Activated T-helper 1 cell treated with anti-CD3 and anti-CD28 coated beads, Interleukin-2, amount 50 U/mL, for 16 hours (primary cell): ENCODE measurements around the gene PPM1N.

Experiments used
- DNase-seq, 2 donors: peaks; one replicate each; pipeline ENCODE4 v3.0.0-alpha.2; 2020; ENCODE audit warnings: low read depth in 1 of 2, low spot score in 1 of 2

The PPM1N gene

DNA sequence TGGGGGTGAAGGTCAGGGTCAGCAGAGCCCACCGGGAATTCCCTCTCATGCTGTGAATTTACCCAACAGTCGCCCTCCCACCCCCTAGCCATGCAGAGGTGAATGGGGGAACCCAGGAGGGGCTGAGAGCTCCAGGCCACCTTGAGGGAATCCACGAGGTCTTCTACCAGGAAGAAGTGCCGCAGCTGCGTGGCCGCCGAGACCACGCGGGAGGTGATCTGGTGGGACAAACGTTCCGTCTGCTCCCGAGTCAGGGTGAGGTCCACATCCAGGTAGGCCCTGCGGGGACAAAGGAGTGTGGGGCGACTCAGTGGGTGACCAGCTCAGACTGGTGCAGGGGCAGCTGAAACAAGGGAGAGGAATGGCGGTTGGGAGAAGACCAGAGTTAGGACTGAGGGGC lies 9.5 kb upstream of the PPM1N start:
- no peak for DNase-seq

DNA sequence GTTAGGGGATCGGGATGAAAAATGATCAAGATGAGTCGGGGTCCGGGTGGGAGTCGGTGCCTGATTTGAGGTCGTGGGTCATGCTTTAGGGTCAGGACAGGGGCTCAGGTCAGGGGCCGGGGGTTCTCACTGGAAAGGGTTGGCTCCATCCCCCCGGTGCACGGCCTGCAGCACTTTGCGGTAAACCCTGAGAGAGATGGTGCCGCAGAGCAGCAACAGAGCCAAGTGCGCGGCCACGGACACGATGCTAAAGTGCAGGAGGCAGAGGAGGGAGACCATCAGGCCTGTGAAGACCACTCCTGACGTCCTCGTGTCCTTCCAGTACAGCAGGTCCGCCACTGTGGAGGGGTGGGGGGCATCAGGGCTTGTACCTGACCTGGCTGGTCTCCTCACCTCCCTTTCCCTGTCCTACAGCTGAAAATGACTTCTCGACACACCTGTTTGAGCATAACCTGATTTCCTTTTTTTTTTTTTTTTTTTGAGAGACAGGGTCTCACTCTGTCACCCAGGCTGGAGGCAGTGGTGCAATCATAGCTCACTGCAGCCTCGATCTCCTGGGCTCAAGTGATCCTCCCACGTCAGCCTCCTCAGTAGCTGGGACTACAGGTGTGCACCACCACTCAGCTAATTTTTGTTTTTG lies 8.9 kb upstream of the PPM1N start:
- no peak for DNase-seq

DNA sequence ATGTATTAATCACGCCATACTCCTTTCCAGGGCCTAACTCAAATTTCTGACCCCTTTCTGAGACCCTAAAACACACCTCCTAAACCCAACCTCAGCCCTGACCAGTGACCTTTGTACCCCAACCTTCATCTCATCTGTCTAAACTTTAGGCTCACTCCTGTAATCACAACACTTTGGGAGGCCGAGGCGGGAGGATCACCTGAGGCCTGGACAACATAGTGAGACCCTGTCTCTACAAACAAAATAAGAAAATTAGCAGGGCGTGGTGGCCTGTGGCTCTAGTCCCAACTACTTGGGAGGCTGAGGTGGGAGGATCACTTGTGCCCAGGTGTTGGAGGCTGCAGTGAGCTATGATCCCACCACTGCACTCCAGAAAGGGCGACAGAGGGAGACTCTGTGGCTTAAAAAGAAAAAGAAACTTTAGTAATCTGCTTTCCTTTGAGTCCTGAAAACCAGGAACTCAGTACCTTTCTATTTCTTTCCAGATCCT lies 6.1 kb upstream of the PPM1N start:
- DNase-seq = no peak

DNA sequence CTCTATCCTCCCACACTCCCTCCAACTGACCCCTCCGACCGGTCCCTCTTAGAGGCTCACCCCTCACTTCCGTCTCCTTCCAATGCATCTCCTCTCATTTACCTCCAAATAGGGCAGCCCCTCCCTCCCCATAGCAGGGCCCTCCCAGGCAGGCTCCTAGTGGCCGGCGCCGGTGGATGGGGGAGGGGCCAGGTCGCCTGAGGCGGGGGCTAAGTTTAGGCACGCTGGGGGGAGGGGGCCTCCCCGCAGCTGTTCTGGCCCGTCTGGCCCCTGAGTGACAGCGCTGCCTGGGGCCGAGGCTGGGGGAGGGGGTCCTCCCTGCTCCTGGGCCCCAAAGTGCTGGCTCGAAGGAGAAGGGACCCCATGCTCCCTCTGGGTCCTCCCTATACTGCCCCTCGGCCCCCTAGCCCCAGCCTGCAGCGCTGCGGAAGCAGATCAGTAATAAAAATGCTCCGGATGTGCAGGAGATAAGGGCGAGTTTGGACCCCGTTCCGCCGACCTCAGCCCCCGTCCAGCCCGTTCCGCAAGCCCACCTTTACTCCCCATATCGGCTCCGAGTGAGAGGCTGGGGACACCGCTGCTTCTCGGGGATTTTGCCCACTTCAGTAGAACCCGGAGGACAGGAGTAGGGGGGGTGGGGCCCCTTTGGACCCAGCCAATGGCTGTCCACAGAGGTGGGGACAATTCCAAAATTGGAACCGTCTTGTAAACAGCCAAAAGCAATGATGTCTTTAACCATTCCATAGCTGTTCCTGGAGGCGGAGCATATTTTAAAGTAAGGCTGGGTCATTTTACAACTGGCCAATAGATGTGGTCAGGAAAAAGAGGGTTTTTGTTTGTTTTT lies 5.4 kb upstream of the PPM1N start:
- DNase-seq = no peak

DNA sequence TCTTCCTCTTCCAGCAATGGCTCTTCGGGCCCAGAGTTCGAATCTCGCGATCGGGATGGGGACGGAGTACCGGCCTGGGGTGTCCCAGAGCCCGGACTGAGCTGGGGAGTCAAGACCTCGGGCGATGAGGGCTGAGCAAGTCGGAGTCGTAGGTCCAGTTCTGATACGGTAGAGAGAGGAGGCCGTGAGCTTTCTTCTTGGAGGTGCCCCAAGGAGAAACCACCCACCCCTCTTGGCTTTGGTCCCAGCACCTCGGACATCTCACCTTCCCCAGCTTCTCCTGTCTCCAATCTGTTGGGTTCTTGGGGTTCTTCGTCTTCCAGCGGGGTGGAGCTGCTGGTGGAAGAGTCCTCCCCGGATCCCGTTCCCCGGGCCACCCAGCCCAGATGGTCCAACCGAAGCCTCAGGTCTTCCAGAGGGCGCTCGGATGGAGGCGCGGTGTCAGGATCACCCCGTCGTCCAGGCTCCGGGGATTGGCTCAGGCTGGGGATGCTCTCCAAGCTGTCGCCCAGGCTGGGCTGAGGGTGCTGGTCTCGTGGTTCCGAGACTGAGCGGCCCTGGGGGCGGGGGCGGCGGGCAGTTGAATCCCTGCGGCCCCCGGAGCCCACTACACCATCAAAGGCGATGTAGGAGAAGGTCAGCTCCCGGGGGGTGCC lies 3.9 kb upstream of the PPM1N start:
- no peak for DNase-seq

DNA sequence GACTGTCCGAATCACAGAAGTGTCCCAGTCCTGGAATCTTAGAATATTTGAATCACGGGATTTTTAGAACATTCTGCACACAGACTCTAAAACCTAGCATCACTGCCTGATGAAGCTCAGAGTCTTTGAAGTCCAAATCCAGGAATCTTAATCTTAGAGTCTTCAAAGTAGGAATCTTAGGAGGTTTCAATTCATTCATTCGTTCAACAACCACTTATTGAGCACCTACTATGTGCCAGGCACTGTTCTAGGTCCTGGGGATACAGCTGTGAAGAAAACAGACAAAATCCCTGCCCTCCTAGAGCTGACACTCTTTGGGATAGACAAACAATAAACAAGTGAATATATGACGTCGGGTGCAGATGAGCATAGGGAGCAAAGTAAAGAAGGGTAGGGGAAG lies 3.1 kb upstream of the PPM1N start:
- no peak for DNase-seq

DNA sequence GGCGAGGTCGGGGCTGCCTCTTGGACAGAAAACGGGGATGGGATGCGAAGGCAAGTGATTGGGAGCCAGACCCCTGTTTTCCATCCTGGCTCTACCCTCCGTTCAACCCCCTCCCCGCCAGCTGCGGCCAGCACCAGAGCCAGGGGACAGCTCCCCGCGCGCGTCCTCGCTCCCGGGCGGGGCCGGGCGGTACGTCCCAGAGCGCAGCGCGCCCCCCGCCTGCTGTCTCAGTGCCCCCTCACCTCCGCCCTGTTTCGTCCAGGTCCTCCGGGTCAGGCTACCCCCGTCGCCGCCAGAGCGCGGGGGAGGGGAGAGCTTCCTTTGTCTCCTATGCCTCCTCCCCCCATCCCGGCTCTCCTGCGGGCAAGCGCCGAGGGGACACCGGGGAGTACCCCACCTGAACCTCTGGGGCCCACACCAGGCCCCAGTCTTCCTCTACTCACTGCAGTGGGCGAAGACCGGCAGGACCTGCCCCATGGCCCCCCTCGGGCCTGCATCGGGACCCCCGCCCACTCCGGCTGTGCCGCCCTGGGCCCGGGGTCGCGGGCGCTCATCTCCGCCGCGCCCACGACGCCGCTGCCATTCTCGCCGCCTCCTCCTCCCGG lies 1.8 kb upstream of the PPM1N start:
- DNase-seq = no peak

DNA sequence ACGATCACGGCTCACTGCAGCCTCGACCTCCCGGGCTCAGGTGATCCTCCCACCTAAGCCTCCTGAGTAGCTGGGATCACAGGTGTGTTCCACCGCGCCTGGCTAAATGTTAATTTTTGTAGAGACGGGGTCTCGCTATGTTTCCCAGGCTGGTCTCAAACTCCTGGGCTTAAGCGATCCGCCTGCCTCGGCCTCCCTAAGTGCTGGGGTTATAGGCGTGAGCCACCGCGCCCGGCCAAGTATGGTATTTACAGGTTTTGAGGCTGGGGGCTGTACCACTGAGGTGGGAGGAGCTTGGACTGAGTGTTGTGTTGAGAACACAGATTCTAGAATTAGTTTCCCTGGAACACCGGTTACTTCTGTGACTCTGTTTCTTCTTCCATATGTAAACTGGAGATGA lies 452 bp upstream of the PPM1N start:
- no peak for DNase-seq

DNA sequence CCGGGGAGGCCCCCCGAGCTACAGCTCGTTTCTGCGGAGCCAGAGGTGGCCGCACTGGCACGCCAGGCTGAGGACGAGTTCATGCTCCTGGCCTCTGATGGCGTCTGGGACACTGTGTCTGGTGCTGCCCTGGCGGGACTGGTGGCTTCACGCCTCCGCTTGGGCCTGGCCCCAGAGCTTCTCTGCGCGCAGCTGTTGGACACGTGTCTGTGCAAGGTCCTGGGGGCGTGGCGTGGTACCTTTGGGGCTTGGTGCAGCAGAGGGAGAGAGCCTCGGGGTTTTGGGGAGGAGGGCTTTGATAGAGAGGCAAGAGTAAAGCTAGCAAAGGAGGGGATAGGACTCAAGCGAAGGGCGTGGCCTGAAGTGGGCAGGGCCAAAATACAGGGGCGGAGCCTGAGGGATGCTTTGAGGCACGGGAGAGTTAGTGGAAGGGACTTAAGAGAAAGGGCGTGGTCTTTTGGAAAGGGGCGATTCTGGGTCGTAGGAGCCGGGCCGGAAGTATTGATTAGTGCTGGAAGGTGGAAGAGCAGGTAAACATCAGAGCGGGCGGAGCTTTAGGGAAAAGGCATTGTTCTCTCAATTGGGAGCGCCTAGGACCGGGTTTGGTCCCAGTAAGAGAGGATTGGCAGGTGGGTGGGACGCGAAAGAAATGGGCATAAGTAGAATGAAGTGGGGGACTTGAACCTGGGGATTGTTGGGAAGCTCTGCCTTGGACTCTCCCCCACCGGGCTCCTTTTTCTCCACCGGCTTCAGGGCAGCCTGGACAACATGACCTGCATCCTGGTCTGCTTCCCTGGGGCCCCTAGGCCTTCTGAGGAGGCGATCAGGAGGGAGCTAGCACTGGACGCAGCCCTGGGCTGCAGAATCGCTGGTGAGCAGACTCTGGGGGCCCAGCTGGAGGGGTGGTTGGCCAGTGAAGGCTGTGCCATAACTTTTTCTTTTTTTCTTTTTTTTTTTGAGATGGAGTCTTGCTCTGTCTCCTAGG lies 1.2 kb downstream of the PPM1N start:
- DNase-seq = peak in 1 of 2 donors; percentile 35

DNA sequence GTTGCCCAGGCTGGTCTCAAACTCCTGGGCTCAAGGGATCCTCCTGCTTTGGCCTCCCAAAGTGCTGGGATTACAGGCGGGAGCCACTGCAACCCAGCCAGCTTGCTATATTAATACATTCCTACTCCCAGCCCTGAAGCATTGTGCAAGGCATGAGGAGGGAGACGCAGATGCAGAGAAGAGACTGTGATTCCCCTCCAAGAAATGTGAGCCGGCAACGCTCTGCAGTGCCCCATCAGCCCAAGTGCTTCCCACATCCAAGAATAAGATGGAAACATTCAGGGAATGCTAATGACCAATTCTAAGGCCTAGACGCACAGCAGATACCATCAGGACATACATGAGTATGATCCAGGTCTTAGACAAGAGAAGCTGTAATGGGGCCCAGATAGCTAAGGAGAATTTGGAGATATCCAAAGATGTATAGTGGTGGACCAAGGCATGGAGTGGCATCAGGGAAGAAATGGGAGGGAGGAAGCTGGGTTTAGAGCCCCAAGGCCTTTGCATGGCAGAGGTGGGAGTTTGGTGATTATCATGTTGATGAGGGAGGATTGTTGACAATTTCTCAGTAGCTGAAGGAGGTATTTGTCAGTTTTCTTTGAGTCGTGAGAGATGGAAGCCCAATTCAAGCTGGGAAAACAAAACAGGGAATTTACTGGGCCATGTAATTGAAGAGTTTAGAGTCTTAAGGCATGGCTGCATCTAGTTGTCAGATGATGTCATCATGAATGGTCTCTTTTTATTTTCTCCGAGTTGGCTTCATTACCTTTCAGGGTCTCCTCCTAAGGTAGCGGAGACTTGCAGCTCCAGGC lies 2.9 kb downstream of the PPM1N start:
- no peak for DNase-seq

DNA sequence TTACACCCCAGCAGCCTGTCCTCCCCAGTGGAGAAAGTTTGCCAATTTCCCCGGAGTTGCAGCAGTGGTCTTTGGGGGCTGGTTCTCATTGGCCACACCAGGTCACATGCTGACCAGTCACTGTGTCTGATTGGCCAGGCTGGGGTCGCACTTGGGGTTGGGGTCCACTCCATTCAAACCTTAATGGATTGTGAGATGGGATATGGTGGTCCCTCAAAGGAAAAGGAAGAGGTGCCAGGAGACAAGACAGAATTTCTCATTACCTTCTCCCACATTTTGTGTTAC lies 3.4 kb downstream of the PPM1N start:
- no peak for DNase-seq

DNA sequence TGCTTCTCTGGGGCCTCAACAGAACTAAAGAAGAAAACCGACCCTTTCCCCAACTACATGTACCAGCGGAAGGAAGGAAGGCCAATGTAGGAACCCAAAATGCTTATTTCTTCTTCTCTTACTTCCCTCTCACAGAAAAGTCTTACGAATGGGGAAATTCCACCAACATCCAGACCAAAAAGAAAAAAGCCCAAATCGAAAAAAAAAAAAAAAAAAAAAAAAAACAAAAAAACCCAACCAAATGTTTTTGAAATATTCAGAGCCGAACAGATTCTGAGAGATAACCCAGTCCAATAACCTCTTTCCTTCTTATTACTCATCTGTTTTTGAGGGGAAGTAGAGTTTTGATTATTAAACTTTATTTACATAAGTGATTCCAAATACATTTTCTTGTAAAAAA lies 3.9 kb downstream of the PPM1N start:
- no peak for DNase-seq

DNA sequence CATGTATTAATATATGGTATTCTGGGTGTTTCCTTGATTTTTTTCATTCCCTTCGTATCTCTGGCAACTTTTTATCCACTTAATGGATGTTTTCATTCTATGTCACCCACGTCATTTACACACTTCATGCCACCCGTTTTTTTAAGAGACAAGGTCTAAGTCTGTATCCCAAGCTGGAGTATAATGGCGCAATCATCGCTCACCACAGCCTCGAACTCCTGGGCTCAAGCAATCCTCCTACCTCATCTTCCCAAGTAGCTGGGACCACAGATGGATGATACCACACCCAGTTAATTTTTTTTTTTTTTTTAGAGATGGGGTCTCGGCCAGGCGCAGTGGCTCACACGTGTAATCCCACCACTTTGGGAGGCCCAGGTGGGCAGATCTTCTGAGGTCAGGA lies 5.7 kb downstream of the PPM1N start:
- DNase-seq = no peak

DNA sequence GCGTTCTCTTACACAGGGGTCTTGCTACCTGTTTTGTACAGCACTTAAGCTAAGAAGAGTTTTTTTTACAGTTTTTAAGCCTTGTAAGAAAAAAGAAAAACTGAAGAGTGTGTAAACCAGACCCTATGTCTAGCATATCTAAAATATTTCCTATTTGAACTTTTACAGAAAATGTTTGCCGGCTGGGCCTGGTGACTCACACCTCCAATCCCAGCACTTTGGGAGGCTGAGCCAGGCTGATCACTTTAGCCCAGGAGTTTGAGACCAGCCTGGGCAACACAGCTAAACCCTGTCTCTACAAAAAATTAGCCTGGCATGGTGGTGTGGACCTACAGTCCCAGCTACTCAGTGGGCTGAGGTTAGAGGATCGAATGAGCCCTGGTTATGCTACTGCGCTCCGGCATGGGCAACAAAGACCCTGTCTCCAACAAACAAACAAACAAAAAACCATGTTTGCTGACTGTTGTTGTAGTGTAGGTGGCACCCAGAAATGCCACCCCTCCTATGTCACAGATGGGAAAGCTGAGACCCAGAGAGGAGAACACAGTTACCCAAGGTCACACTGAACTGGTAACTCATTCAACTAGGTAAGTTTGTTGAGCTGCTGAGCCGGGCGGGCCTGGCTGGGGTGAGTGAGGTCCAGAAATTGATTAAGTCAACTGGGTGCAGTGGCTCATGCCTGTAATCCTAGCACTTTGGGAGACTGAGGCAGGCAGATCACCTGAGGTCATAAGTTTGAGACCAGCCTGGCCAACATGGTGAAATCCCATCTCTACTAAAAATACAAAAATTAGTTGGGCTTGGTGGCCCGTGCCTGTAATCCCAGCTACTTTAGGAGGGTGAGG lies 7.1 kb downstream of the PPM1N start:
- no peak for DNase-seq

DNA sequence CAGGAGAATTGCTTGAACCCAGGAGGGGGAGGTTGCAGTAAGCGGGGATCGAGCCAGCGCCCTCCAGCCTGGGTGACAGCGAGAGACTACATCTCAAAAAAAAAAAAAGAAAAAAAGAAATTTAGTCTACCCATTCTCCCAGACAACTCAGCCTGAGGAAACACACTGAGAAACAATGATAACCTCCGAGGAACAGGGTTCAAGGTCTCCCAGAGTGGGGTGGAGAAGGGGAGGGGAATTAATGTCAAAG lies 7.7 kb downstream of the PPM1N start:
- DNase-seq = no peak

DNA sequence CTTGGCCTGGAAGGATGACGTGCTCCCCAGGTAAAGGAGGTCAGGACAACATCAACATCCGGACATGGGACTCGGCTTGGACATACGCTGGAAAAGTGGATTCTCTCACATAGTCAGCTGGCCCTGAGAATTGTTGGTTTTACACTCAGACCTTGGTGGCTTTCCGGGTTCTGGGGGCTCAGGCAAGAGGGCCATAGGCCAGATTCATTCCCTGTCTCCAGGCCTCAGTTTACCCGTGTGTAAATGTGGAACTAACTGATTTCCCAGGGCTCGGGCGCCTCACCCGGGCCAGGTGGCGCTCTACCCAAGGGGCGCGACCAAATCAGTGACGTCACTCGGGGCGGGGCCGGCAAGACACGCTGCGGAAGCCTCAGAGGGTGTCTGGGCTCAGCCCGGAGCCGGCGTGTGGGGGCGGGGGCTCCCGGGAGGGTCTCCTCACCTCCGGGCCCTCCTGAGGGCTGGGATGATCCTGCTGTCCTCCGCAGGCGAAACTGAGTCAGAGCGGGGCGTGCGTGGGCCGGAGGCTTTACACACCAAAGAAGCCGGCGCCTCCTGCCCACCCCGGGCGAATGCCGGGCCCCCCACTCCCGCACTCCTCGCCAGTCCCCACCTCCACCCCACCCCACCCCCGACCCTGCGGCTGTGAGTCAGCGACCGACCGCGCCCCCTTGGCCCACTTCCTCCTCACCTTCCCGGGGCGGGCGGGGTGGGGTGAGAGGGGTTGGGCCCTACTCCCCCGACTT lies 8.2 kb downstream of the PPM1N start:
- peak; percentile 97 to 99 for DNase-seq

DNA sequence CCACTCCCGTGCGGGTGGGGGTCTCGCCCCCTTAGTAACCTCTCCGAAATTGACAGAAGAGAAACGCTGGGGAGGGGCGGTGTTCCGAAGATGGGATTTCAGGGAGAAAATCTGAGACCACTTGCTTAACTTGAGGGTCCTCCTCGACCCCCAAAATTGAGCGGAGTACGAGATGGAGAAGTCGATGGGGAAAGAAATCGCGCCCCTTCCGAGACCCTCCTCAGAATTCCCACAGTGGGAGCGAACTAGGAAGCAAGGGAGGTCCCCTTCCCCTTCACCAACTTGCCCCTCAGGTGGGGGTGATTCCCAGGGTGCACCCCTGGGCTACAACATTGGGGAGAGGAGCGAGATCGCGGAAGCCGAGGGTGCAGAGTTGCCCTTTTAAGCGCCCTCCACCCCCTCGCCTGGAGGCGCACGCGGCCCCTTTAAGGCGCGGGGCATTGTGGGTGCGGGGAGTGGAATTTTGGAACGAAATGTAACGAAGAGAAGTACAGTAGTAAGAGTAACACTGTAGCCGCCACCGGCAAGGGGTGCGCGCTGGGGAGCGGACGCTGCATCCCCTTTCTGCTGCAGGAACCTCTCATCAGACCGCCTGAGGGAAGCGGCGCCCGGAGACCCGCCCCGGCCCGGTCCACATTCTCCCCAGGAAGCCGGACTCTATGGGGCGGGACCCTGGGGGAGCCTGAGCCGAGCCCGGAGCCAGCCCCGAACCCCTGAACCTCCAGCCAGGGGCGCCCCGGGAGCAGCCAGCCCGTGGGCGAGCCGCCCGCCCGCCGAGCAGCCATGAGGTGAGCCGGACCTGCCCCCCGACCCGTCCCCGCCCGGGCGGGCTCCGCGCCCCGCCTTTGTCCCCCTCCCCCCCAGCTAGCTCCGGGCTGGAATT lies 9.0 kb downstream of the PPM1N start, which contains the start of gene VASP:
Gene VASP, plus strand, starts transcription at position 491 of the 883 bp plus-strand sequence. Its CDS starts 293 bp downstream, at position 784.
- peak; percentile 86 to 89 for DNase-seq
